GM18499 (cell line): ENCODE results near the gene S100G.

Experiments used
- ATAC-seq: cut with Tn5 transposase; IDR thresholded peaks from one replicate; pipeline ENCODE4 v1.9.1; 2021; ENCODE audit warnings: moderate number of reproducible peaks; ENCODE audit not compliant: insufficient read depth, unreplicated experiment

The S100G gene

GRCh38 chrX:16646366-16647138, 3.4 kb upstream of the S100G start:
- ATAC-seq: no peak

- ATAC-seq: no peak
Observed at GRCh38 chrX:16651391-16652024, 1.6 kb downstream of the S100G start.

- no peak for ATAC-seq
Observed at GRCh38 chrX:16653424-16653823, 3.5 kb downstream of the S100G start.

GRCh38 chrX:16654093-16654492, 4.1 kb downstream of the S100G start:
- no peak for ATAC-seq

GRCh38 chrX:16658284-16658683, 8.3 kb downstream of the S100G start:
- no peak for ATAC-seq

- ATAC-seq: no peak
Observed at GRCh38 chrX:16659321-16659720, 9.4 kb downstream of the S100G start.

GRCh38 chrX:16661495-16661894, 11.5 kb downstream of the S100G start:
- ATAC-seq: no peak

GRCh38 chrX:16662402-16662801, 12.4 kb downstream of the S100G start:
- no peak for ATAC-seq

GRCh38 chrX:16664074-16664473, 14.1 kb downstream of the S100G start:
- no peak for ATAC-seq

GRCh38 chrX:16664626-16665025, 14.7 kb downstream of the S100G start:
- no peak for ATAC-seq

GRCh38 chrX:16665089-16665488, 15.1 kb downstream of the S100G start:
- no peak for ATAC-seq

GRCh38 chrX:16666541-16666940, 16.6 kb downstream of the S100G start:
- no peak for ATAC-seq

- no peak for ATAC-seq
Observed at GRCh38 chrX:16671005-16671404, 21.0 kb downstream of the S100G start.

GRCh38 chrX:16678689-16679088, 28.7 kb downstream of the S100G start:
- ATAC-seq: no peak

GRCh38 chrX:16683007-16683664, 33.2 kb downstream of the S100G start:
- no peak for ATAC-seq

GRCh38 chrX:16687514-16687913, 37.6 kb downstream of the S100G start:
- ATAC-seq: no peak

- no peak for ATAC-seq
Observed at GRCh38 chrX:16695079-16695676, 45.2 kb downstream of the S100G start.

GRCh38 chrX:16696956-16697355, 47.0 kb downstream of the S100G start:
- no peak for ATAC-seq

- ATAC-seq: no peak
Observed at GRCh38 chrX:16699389-16699788, 49.4 kb downstream of the S100G start.

GRCh38 chrX:16700734-16701133, 50.8 kb downstream of the S100G start:
- ATAC-seq: no peak
